Epithelial cell of esophagus (primary cell): ENCODE results near the gene SMIM20.

Experiments used
- DNase-seq: peaks from one replicate; pipeline ENCODE4 v3.0.0; 2010; ENCODE audit warnings: low read depth
- H3K4me3 ChIP-seq: 2 replicates; pipeline ENCODE4 v1.5.1; 2011; ENCODE audit warnings: mild to moderate bottlenecking, low read length, control low read depth
- TF ChIP-seq, protein P1 (sequence below): IDR thresholded peaks from 2 replicates; pipeline ENCODE4 v1.5.1; 2011; ENCODE audit warnings: low read depth, mild to moderate bottlenecking, low read length, control low read depth, inconsistent platforms; ENCODE audit not compliant: insufficient read depth; ENCODE audit errors: missing control alignments

The SMIM20 gene

DNA sequence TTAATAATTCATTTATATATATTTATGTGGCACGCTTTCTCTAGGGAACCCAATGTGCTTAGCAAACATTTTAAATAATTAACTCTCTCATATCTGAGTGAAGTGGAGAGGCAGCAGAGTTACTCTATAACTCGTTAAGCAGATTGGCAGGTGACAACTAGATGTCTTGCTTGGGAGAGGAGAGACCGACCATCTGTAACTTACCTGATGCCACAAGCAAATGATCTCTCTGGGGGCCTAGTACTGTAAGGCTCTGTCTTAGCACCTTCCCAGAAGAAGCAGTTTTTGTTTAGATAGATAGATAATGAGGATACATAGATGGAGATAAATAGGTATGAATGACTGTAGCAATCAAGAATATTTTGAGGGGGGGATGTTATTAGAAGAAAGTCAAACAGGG, 39.4 kb upstream of the SMIM20 start:
- TF ChIP-seq, protein P1, sequence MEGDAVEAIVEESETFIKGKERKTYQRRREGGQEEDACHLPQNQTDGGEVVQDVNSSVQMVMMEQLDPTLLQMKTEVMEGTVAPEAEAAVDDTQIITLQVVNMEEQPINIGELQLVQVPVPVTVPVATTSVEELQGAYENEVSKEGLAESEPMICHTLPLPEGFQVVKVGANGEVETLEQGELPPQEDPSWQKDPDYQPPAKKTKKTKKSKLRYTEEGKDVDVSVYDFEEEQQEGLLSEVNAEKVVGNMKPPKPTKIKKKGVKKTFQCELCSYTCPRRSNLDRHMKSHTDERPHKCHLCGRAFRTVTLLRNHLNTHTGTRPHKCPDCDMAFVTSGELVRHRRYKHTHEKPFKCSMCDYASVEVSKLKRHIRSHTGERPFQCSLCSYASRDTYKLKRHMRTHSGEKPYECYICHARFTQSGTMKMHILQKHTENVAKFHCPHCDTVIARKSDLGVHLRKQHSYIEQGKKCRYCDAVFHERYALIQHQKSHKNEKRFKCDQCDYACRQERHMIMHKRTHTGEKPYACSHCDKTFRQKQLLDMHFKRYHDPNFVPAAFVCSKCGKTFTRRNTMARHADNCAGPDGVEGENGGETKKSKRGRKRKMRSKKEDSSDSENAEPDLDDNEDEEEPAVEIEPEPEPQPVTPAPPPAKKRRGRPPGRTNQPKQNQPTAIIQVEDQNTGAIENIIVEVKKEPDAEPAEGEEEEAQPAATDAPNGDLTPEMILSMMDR, result no peak
- no peak overlapping the region for H3K4me3 ChIP-seq
- no peak for DNase-seq

DNA sequence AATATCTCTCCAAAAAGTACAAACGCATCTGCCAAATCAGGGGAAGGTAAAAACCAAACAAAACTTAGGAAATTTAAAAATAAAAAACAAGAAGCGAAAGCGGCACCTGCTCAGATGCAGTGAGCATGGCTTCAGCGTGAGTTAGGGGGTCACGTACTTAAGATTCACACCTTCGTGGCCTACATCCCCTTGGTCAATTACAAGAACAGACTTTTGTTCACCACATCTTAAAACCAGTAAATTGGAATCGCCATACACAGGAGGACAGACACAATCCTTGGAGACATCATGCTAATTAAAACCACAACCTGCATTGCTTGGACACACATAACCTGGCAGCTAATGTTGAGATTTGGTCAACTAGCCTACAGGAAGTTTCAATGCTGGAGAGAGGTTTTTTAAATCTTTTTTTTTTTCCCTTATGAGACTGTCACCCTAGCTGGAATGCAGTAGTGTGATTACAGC, 38.7 kb upstream of the SMIM20 start:
- H3K4me3 ChIP-seq, result no peak overlapping the region
- TF ChIP-seq, protein P1, result no peak
- DNase-seq, result no peak

DNA sequence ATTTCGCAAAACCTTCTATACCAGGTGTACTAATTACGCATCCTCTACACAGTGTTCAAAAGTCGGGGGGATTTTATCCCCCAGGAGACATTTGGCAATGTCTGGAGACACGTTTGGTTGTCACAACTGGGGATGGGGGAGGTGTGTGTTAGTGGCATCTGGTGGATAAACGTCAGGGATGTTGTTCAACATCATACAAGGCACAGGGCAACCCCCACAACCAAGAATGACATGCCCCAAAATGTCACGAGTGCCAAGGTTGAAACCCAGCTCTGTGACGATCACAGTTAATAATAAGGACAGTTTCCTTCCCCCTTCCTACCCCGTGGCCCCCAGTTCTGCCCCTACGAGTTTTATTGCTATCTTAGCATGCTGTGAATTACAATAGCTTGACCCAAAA, 35.3 kb upstream of the SMIM20 start:
- no peak overlapping the region for H3K4me3 ChIP-seq
- TF ChIP-seq, protein P1, result no peak
- DNase-seq, result no peak

DNA sequence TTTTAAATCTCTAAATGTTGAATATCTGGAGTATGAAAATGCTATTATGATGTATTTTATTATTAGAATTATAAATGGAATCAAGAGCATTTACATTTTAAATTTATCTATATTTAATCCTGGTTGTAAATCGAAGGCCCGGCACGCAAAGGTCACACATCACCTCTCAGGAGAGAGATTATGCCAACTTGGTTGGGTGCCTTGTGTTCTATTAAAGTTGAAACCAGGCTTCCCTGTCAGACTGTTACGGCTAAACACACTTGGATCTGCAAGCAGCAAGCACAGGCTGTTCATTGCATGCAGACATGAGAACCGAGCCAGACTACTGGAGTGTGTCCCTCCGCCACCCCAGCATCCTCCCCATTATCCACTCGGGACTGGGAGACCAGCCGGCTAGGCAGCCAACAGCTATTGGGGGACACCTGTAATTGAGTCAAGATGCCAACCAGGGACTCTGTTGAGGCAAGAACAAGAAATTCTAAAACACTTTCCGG, 34.9 kb upstream of the SMIM20 start:
- no peak for DNase-seq
- TF ChIP-seq, protein P1, result no peak
- no peak overlapping the region for H3K4me3 ChIP-seq

DNA sequence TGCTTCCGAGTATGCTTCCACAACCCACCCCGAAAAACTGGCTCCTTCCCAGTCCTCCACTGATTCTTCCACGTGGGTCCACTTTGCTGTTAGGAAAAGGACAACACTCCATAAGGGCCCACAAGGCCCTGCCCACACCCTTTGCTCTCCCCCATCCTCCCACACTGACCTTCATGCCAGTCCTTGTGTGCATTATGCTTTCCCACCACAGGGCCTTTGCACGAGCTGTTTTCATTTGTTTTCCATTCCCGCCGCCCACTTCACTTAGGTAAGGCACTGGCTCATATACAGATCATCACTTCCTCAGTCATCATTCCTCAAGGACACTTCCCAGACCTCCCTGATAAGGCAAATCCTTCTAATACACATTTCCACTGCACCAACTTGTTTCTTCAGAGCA, 34.4 kb upstream of the SMIM20 start:
- DNase-seq, result no peak
- no peak overlapping the region for H3K4me3 ChIP-seq
- TF ChIP-seq, protein P1, result no peak

DNA sequence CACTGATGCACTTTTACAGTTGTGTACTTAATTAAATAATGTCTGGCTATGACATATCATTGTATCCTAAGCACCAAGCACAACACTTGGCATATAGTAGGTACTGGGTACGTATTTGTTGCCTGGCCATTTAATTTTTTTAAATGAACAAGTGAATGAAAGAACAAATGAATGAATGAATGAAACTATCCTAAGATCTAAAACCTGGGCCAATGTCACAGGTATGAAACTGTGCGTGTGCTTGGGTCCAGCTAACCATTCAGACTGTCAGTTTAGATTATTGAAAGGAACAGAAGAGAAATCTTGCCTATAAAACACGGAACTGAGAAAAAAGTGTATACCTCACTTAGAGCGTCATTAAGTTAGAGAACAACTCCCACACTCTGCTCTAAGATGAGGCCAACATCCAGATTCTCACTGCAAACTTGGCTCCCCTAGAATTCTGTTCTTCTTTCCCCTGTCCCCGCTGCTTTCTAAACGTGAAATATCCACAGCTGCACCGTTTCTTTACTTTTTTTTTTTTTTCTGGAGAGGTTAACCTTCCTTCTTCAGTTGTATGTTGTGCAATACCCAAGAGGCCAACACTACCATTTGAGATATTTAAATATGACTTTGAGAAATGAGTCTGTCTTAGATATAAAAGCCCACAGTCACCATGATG, 33.9 kb upstream of the SMIM20 start:
- H3K4me3 ChIP-seq, result no peak overlapping the region
- no peak for DNase-seq
- TF ChIP-seq, protein P1, result no peak

DNA sequence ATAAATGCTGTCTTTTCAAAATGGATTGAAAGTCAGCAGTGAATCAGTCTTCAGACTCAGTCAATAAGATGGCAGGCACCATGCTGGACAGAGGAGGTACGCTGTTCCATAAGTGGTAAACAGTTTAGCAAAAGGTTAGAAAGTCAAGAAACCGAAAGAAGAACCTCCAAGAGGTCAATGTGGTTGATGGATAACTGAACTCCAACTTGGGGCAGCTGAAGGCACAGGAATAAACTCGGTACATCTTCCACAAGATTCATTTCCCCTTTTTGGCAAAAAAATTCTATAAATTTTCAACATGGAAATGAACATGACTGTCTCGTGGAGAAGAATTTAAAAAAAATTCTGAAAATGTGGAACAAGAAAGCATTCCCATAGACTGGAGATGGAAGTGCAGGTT, 32.8 kb upstream of the SMIM20 start:
- H3K4me3 ChIP-seq, result no peak overlapping the region
- TF ChIP-seq, protein P1, result no peak
- no peak for DNase-seq
